ENCODE data around the gene HSPA6.

The HSPA6 gene

DNA sequence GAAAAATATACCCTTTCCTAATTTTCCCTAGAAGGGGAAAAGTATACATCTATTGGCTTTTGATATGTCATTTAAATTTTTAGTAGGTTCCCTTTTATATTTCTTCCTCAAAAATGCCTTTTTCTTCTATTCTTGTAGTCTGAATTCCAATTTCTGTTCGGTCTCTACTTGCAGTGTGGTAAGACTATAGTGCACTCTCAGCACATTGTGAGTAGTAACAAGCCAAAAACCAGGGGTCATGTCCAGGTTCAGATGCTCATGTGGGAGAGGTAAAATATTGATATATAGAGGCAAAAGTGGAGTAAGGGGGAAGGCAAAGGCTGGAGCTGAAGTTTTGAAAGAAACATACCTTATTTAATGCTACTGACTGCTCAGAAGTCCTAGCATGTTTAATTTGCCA is 23.1 kb upstream of the HSPA6 start:
- Histone ChIP-seq H3K4me3 (ENCODE audit: low read length in 2 of 2) (no peak overlapping the region), H3K18ac (ENCODE audit: low read length) (no peak overlapping the region), H2BK12ac (ENCODE audit: low read length) (no peak overlapping the region), H3K9me3 (replicated peaks in 1 of 2; ENCODE audit: control insufficient read depth in 2 of 2, insufficient read depth in 1 of 2, low read depth in 1 of 2, low read length in 2 of 2) (no peaks in the 10 kb centered on the region), H2AFZ (ENCODE audit: low read length) (no peak overlapping the region), H3K14ac (ENCODE audit: low read length) (no peak overlapping the region), H3K4me2 (ENCODE audit: insufficient read depth, low read length, poor library complexity, severe bottlenecking) (no peak overlapping the region), H2BK5ac (ENCODE audit: low read length) (no peak overlapping the region), H3K23ac (ENCODE audit: low read depth, low read length, poor library complexity) (no peak overlapping the region), H3K9ac (ENCODE audit: low read depth, low read length, poor library complexity) (no peak overlapping the region), H2BK120ac (ENCODE audit: low read depth, low read length) (no peak overlapping the region), H3K79me1 (ENCODE audit: low read depth, low read length) (no peaks in the 10 kb centered on the region), H3K27me3 (ENCODE audit: control insufficient read depth in 3 of 3, insufficient read depth in 3 of 3, low read depth in 1 of 3, low read length in 3 of 3) (peaks cover 0 to 7% (median 2%) of the 10 kb centered on the region in 3 experiments), H3K4ac (ENCODE audit: low read length) (no peak overlapping the region), H4K91ac (ENCODE audit: low read depth, low read length, poor library complexity) (no peak overlapping the region), H2BK15ac (ENCODE audit: low read length) (no peak overlapping the region), H3K27ac (replicated peaks; ENCODE audit: low read length) (no peak overlapping the region), H2AK5ac (ENCODE audit: low read depth, low read length) (no peak overlapping the region), H3K36me3 (replicated peaks in 1 of 2; ENCODE audit: control insufficient read depth in 2 of 2, insufficient read depth in 2 of 2, low read length in 2 of 2) (no peaks in the 10 kb centered on the region), H4K8ac (ENCODE audit: low read depth, low read length) (no peak overlapping the region), H3K4me1 (ENCODE audit: control insufficient read depth in 2 of 2, insufficient read depth in 1 of 2, low read depth in 1 of 2, low read length in 2 of 2) (no peaks in the 10 kb centered on the region)
- no peak for DNase-seq (ENCODE audit: low spot score)
- no CpG with 5 or more reads among the region's 1 CpG for WGBS, 2 donors (ENCODE audit: extremely low coverage in 2 of 2, insufficient read length in 2 of 2, insufficient replicate concordance in 1 of 2)

DNA sequence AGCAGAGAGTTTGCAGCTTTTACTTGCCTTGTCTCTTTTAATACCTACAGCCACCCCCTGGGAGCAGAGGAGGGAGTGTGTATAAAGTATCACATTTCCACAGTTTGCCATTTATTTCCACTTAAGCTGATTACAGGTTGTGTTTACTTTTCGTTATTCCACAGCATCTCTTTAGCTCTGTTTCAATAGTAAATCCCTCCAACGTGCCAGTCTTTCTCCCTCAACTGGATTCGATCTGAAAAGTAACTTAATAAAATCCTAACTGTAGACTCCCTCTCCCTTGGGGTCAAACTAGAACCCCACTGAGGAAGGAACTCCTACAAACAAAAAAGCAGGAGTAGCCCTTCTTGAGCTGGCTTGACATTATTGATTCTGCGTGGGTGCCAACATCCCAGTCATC is 22.2 kb upstream of the HSPA6 start:
- no peak overlapping the region for H3K4ac ChIP-seq (ENCODE audit: low read length)
- WGBS, 2 donors (ENCODE audit: extremely low coverage in 2 of 2, insufficient read length in 2 of 2, insufficient replicate concordance in 1 of 2), result no CpG with 5 or more reads among the region's 4 CpGs

DNA sequence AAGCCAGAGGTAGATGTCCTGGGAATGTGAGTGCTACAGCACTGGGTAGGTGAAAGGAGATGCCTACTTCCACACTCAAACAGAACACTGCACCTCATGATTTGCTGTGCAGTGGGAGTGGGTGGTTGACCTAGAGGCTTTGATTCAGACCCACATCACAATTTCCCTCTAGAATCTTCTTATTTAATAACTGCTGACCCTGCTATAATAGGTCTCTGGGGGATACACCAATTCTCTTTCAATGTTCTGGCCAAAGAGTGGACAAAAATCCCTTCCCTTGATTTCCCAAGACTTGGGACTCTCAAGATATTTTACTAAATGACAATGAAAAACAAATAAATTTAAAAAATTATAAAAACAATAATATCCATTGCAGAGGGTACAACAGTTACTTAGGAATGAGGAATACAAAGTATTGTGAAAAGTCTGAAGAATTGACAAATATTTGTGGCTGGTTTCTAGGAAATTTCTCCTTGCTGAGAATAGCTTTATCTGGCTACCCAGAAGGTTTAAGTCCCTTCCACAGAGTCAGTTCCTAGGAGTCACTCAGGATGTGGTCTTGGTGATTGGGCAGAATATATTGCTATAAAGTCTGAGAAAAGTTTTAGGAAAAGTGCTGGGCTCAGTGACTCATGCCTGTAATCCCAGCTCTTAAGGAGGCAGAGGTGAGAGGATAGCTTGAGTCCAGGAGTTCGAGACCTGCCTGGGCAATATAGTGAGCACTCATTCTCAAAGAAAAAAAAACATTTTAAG is 21.5 kb upstream of the HSPA6 start:
- Histone ChIP-seq H2BK12ac (ENCODE audit: low read length) (no peak overlapping the region), H4K91ac (ENCODE audit: low read depth, low read length, poor library complexity) (no peak overlapping the region), H3K27ac (replicated peaks; ENCODE audit: low read length) (no peak overlapping the region), H3K4me3 (ENCODE audit: low read length in 2 of 2) (no peak overlapping the region), H3K79me1 (ENCODE audit: low read depth, low read length) (no peaks in the 10 kb centered on the region), H3K36me3 (replicated peaks in 1 of 2; ENCODE audit: control insufficient read depth in 2 of 2, insufficient read depth in 2 of 2, low read length in 2 of 2) (no peaks in the 10 kb centered on the region), H3K27me3 (ENCODE audit: control insufficient read depth in 3 of 3, insufficient read depth in 3 of 3, low read depth in 1 of 3, low read length in 3 of 3) (peaks cover 0 to 5% (median 2%) of the 10 kb centered on the region in 3 experiments), H2BK120ac (ENCODE audit: low read depth, low read length) (no peak overlapping the region), H3K9ac (ENCODE audit: low read depth, low read length, poor library complexity) (no peak overlapping the region), H3K14ac (ENCODE audit: low read length) (no peak overlapping the region), H2AK5ac (ENCODE audit: low read depth, low read length) (no peak overlapping the region), H2BK5ac (ENCODE audit: low read length) (no peak overlapping the region), H3K4ac (ENCODE audit: low read length) (no peak overlapping the region), H3K9me3 (replicated peaks in 1 of 2; ENCODE audit: control insufficient read depth in 2 of 2, insufficient read depth in 1 of 2, low read depth in 1 of 2, low read length in 2 of 2) (no peaks in the 10 kb centered on the region), H2BK15ac (ENCODE audit: low read length) (no peak overlapping the region), H4K8ac (ENCODE audit: low read depth, low read length) (no peak overlapping the region), H3K18ac (ENCODE audit: low read length) (no peak overlapping the region), H3K23ac (ENCODE audit: low read depth, low read length, poor library complexity) (no peak overlapping the region), H3K4me1 (ENCODE audit: control insufficient read depth in 2 of 2, insufficient read depth in 1 of 2, low read depth in 1 of 2, low read length in 2 of 2) (no peaks in the 10 kb centered on the region), H3K4me2 (ENCODE audit: insufficient read depth, low read length, poor library complexity, severe bottlenecking) (no peak overlapping the region), H2AFZ (ENCODE audit: low read length) (no peak overlapping the region)
- WGBS, 2 donors (ENCODE audit: extremely low coverage in 2 of 2, insufficient read length in 2 of 2, insufficient replicate concordance in 1 of 2), result no CpG with 5 or more reads among the region's 1 CpG
- no peak for DNase-seq (ENCODE audit: low spot score)

More for the DNA sequence above, 22.2 kb upstream of the HSPA6 start:
- Histone ChIP-seq H3K18ac (ENCODE audit: low read length) (no peak overlapping the region), H3K9ac (ENCODE audit: low read depth, low read length, poor library complexity) (no peak overlapping the region), H2BK5ac (ENCODE audit: low read length) (no peak overlapping the region), H3K4me2 (ENCODE audit: insufficient read depth, low read length, poor library complexity, severe bottlenecking) (no peak overlapping the region), H2AFZ (ENCODE audit: low read length) (no peak overlapping the region), H3K27ac (replicated peaks; ENCODE audit: low read length) (no peak overlapping the region), H3K36me3 (replicated peaks in 1 of 2; ENCODE audit: control insufficient read depth in 2 of 2, insufficient read depth in 2 of 2, low read length in 2 of 2) (no peaks in the 10 kb centered on the region), H2BK12ac (ENCODE audit: low read length) (no peak overlapping the region), H3K4me3 (ENCODE audit: low read length in 2 of 2) (no peak overlapping the region), H3K14ac (ENCODE audit: low read length) (no peak overlapping the region), H3K79me1 (ENCODE audit: low read depth, low read length) (no peaks in the 10 kb centered on the region), H3K9me3 (replicated peaks in 1 of 2; ENCODE audit: control insufficient read depth in 2 of 2, insufficient read depth in 1 of 2, low read depth in 1 of 2, low read length in 2 of 2) (no peaks in the 10 kb centered on the region), H2BK120ac (ENCODE audit: low read depth, low read length) (no peak overlapping the region), H4K8ac (ENCODE audit: low read depth, low read length) (no peak overlapping the region), H3K27me3 (ENCODE audit: control insufficient read depth in 3 of 3, insufficient read depth in 3 of 3, low read depth in 1 of 3, low read length in 3 of 3) (peaks cover 0 to 7% (median 2%) of the 10 kb centered on the region in 3 experiments), H3K4me1 (ENCODE audit: control insufficient read depth in 2 of 2, insufficient read depth in 1 of 2, low read depth in 1 of 2, low read length in 2 of 2) (no peaks in the 10 kb centered on the region), H3K23ac (ENCODE audit: low read depth, low read length, poor library complexity) (no peak overlapping the region), H2AK5ac (ENCODE audit: low read depth, low read length) (no peak overlapping the region), H4K91ac (ENCODE audit: low read depth, low read length, poor library complexity) (no peak overlapping the region), H2BK15ac (ENCODE audit: low read length) (no peak overlapping the region)
- DNase-seq (ENCODE audit: low spot score), result no peak

DNA sequence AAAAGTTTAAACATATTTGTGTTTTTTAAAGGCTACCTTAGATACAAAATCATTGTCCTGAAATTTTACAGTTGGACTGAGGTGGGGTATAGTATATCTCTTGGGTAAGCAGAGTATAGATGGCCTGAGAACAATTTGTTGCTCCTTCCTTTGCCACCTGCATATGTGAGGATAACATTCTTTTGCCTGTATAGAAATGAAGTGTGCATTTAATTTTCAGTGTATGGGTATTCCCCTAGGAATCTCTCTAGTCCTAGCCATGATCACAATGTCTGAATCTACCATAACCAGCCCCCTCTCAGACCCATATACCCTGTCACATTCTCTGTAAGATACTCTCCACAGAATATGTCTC is 21.0 kb upstream of the HSPA6 start:
- no peak overlapping the region for H3K9ac ChIP-seq (ENCODE audit: low read depth, low read length, poor library complexity)
- no peak overlapping the region for H2BK15ac ChIP-seq (ENCODE audit: low read length)
- H3K79me1 ChIP-seq (ENCODE audit: low read depth, low read length), result no peaks in the 10 kb centered on the region
- H3K18ac ChIP-seq (ENCODE audit: low read length), result no peak overlapping the region
- H3K14ac ChIP-seq (ENCODE audit: low read length), result no peak overlapping the region
- DNase-seq (ENCODE audit: low spot score), result no peak
- no peak overlapping the region for H2BK120ac ChIP-seq (ENCODE audit: low read depth, low read length)
- H2BK12ac ChIP-seq (ENCODE audit: low read length), result no peak overlapping the region
- no peak overlapping the region for H2BK5ac ChIP-seq (ENCODE audit: low read length)
- H3K23ac ChIP-seq (ENCODE audit: low read depth, low read length, poor library complexity), result no peak overlapping the region
- H2AK5ac ChIP-seq (ENCODE audit: low read depth, low read length), result no peak overlapping the region
- H3K4me1 ChIP-seq (ENCODE audit: control insufficient read depth in 2 of 2, insufficient read depth in 1 of 2, low read depth in 1 of 2, low read length in 2 of 2), result no peaks in the 10 kb centered on the region
- H3K27ac ChIP-seq (replicated peaks; ENCODE audit: low read length), result no peak overlapping the region
- no peak overlapping the region for H3K4me3 ChIP-seq (ENCODE audit: low read length in 2 of 2)
- no peaks in the 10 kb centered on the region for H3K9me3 ChIP-seq (replicated peaks in 1 of 2; ENCODE audit: control insufficient read depth in 2 of 2, insufficient read depth in 1 of 2, low read depth in 1 of 2, low read length in 2 of 2)
- H3K4ac ChIP-seq (ENCODE audit: low read length), result no peak overlapping the region
- no peak overlapping the region for H3K4me2 ChIP-seq (ENCODE audit: insufficient read depth, low read length, poor library complexity, severe bottlenecking)
- no peaks in the 10 kb centered on the region for H3K36me3 ChIP-seq (replicated peaks in 1 of 2; ENCODE audit: control insufficient read depth in 2 of 2, insufficient read depth in 2 of 2, low read length in 2 of 2)
- H4K91ac ChIP-seq (ENCODE audit: low read depth, low read length, poor library complexity), result no peak overlapping the region
- H4K8ac ChIP-seq (ENCODE audit: low read depth, low read length), result no peak overlapping the region
- no peak overlapping the region for H2AFZ ChIP-seq (ENCODE audit: low read length)
- peaks cover 0 to 3% (median 2%) of the 10 kb centered on the region in 3 experiments for H3K27me3 ChIP-seq (ENCODE audit: control insufficient read depth in 3 of 3, insufficient read depth in 3 of 3, low read depth in 1 of 3, low read length in 3 of 3)
